HG02588 (cell line): ENCODE measurements around the gene RGS7.
"Not testable (repeated sequence)": the region's sequence is repeated elsewhere in the genome, so short reads cannot be mapped to it uniquely, and the experiment has no call there.

Experiments
- ATAC-seq: cut with Tn5 transposase; IDR thresholded peaks from one replicate; pipeline ENCODE4 v1.9.1; 2021; ENCODE audit warnings: mild to moderate bottlenecking, moderate library complexity; ENCODE audit not compliant: unreplicated experiment

RGS7 gene

GRCh38 chr1:240941701-240942370 lies 415.2 kb downstream of the RGS7 start:
- no peak for ATAC-seq

GRCh38 chr1:240936911-240937668 lies 419.9 kb downstream of the RGS7 start:
- no peak for ATAC-seq

- no peak for ATAC-seq
Measured at GRCh38 chr1:240935920-240936319, 421.1 kb downstream of the RGS7 start.

- no peak for ATAC-seq
Measured at GRCh38 chr1:240931031-240931430, 426.0 kb downstream of the RGS7 start.

GRCh38 chr1:240928265-240928664 lies 428.7 kb downstream of the RGS7 start:
- ATAC-seq, result no peak

GRCh38 chr1:240927821-240928220 lies 429.2 kb downstream of the RGS7 start:
- ATAC-seq, result no peak

GRCh38 chr1:240925273-240925672 lies 431.7 kb downstream of the RGS7 start:
- ATAC-seq, result no peak

- ATAC-seq, result no peak
Measured at GRCh38 chr1:240917976-240918375, 439.0 kb downstream of the RGS7 start.

- no peak for ATAC-seq
Measured at GRCh38 chr1:240914506-240914905, 442.5 kb downstream of the RGS7 start.

- ATAC-seq, result no peak
Measured at GRCh38 chr1:240912821-240913220, 444.2 kb downstream of the RGS7 start.

GRCh38 chr1:240909701-240910457 lies 447.1 kb downstream of the RGS7 start:
- ATAC-seq, result no peak

GRCh38 chr1:240906477-240906876 lies 450.5 kb downstream of the RGS7 start:
- ATAC-seq, result no peak

- ATAC-seq, result no peak
Measured at GRCh38 chr1:240905225-240905765, 451.7 kb downstream of the RGS7 start.

GRCh38 chr1:240895424-240895823 lies 461.6 kb downstream of the RGS7 start:
- ATAC-seq, result not testable (repeated sequence)

- no peak for ATAC-seq
Measured at GRCh38 chr1:240888787-240889048, 468.3 kb downstream of the RGS7 start.

GRCh38 chr1:240888039-240888786 lies 468.8 kb downstream of the RGS7 start:
- ATAC-seq, result no peak

GRCh38 chr1:240883490-240883889 lies 473.5 kb downstream of the RGS7 start:
- no peak for ATAC-seq

GRCh38 chr1:240882656-240883308 lies 474.2 kb downstream of the RGS7 start:
- not testable (repeated sequence) for ATAC-seq

- no peak for ATAC-seq
Measured at GRCh38 chr1:240878631-240879030, 478.4 kb downstream of the RGS7 start.

- ATAC-seq, result no peak
Measured at GRCh38 chr1:240877605-240878004, 479.4 kb downstream of the RGS7 start.
